Activated CD8-positive, alpha-beta memory T cell treated with anti-CD3 and anti-CD28 coated beads, Interleukin-2, amount 50 U/mL, for 4 hours (primary cell): Measurements from ENCODE around the gene NFASC.

Experiments used
- DNase-seq: peaks from one replicate; pipeline ENCODE4 v3.0.0-alpha.2; 2020

NFASC gene

DNA sequence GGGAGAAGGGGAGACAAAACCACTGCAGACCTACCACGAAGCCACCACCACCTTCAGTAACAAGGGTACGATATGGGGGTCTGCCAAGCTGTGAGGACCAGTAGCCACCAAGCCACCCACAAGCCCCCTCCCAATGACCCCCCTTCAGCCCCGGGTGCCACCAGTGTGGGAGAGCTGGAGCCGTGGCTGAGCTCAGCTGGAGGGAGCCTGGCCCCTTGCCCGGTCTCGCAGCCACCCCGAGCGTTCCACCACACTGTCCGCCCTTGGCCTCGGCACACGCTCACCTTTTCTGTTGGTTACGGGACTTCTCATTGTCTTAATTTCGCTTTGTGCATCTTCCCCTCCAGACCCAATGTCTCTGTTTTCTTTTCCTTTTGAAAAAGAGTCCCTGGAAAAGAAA lies 145.9 kb downstream of the NFASC start:
- DNase-seq: no peak

DNA sequence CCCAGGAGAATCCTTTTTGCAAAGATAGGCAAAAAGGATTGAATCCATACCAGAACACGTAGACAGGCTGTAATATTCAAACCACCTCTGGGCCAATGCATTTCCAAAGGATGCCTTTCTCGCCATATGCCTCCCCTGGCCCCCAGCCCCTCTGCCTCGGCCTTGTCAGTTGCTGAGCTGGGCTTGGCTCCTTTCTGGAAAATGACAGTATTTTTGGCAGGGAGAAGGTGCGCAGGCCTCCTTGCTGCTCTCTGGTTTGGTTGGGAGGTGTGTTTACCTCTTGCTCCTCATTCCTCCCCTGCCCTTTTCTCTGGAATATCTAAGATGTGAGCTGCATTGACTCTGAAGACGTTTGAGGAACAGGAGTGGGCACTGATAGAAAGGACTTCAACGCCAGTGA lies 146.3 kb downstream of the NFASC start:
- DNase-seq: no peak

DNA sequence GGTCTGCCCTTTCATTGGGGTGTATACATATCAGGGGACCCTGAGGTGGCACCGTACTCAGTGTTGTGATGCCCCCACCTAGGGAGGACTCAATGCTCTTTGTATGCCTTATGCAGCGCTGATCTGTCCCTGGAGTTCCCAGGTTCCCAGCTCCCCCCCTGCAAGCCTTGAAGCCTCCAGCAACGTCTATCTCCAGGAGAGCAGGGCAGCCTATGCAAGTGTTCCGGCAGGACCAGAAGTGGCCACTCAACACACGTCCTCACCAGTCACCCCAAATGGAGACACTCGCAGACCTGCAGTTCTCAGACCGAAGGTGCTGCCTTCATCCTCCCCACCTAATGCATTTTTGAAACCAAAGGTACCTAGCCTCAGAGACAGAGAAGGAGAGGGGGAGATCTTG lies 147.1 kb downstream of the NFASC start:
- no peak for DNase-seq

DNA sequence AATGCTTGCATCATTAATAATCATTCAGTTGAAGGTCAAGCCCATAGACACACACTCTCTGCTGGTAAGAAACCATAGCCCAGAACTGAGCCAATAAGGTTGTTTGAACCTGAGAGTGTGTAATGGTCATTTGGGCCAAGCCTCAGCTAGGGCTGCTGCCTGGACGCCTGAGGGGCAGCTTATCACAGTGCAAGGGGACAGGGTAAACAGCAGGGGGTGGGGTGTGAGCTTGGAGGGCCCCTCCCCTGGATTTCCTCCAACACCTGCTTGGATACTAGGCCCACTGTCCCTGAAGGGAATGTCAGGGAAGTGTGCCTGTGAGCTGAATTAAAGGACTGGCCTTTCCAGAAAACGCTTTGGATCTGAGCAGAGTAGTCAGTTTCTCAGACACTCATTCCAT lies 147.7 kb downstream of the NFASC start:
- no peak for DNase-seq

DNA sequence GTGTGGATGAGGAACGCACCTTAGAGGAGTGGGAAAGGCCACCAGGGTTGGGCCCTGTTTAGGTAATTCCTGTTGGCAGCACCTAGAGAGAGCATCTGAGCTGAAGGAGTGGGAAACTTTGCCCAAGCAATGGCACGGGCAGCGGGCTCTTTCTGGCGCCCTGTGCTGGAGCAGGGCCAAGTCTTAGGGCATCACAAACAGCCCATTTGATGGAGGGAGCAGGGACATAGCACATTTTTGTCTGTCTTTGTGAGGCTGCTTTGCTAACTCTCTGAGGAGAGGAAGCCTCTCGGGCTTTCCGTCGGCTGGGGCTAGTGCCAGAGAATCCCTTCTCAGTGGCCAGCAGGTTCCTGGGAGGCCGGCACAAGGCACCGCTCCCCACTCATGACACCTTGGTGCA lies 149.8 kb downstream of the NFASC start:
- DNase-seq: no peak

DNA sequence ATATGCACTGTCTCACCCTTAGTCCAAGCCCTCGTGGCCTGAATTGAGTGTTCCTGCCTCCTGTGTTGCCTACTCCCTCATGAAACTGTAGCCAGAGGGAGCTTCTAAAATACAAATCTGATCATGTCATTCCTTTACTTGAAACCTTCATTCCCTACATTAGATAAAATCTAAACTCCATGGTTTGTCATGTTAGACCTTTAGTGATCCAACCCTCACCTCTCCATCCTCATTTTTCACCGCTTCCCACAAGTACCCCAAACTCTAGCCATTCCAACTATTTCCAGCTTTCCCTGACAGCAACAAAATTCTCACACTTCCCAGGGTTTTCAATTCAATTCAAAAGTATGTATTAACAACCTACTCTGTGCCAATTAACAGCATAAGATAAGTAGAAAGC lies 154.0 kb downstream of the NFASC start:
- DNase-seq: no peak

DNA sequence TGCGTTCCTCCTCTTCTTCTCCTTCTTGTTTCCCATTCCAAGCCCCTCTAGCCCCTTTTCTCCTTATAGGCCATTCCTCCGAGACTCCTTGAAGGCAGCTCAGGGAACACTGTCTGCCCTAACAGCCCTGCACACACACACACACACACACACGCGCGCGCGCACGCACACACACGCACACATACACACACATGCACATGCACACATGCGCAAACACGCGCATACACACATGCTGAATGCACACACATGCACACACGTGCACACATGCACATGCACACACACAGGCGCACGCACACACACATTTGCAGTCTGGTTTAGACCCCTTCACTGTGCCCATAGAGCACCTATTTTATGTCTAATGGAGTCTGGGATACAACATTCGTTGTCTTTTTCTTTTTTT lies 154.6 kb downstream of the NFASC start:
- DNase-seq: no peak

DNA sequence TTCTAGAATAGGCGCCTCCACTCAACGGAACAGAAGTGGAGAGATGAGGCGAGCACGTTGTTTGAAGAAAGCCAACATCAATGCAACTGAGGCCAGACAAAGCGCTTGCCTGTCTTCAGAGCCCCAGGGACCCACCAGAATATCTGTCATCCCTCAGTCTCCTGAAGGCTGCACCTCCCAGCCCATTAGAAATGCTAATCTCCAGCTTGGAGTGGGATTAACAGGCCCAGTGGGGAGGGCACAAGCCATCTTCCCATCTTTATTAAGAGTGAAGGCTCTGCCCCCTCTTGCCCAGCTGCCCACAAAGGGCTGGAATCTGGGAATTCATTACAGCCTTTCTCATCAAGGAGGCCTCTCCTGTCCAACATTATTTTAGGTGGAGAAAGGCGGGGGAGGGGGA lies 155.5 kb downstream of the NFASC start:
- no peak for DNase-seq

DNA sequence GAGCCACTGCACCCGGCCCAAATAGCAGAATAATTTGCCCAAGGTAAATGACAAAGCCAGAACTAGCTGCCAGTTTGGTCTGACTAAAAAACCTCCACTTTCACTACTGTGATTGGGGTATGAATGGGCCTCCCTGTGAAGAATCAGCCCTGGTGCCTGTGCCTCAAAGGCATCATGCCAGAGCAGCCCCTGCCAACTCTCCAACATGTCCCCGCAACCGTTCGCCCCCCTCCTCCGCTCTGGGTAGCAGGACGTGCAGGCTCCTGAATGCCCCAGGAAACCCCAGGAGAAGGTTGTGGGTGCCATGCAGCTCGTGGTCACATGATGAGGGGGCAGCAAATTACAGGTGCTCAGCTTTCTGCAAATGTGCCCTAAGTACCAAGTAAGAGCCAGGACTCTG lies 157.7 kb downstream of the NFASC start:
- DNase-seq: no peak

DNA sequence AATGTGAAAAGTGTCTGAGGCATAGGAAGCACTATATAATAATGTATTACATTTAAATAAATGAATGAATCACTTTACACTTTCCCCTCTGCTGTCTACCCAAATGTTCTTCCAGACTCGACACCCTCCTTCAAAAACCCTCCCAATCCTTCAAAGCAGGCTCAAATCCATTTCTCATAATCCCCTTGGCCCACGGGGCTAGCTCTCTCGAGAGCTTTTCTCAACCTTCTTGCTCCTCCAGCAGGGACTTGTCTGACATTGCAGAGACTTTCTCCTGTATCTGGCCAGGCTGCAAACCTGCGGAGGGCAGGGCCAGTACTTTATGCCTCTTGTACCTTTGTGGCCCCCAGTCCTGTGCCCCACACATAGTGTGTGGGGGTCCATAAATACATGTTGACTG lies 158.3 kb downstream of the NFASC start:
- DNase-seq: no peak

DNA sequence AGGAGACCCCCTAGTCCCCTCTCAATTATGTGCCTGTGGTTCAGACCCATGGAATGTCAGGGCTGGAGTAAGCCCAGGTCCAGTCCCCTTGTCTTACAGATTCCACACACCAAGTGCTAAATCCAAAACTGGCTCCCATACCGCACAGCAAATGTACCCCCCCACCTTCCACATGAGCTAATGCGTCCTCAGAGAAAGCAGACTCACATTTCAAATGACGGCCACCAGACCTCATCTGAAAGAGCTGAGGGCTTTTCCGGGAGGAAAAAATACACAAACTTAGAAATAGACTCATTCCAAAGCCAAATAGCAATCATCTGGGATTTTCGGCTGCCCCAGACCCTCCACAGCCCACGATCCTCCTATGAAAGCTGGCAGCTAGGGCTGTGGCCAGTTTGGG lies 159.6 kb downstream of the NFASC start:
- no peak for DNase-seq

DNA sequence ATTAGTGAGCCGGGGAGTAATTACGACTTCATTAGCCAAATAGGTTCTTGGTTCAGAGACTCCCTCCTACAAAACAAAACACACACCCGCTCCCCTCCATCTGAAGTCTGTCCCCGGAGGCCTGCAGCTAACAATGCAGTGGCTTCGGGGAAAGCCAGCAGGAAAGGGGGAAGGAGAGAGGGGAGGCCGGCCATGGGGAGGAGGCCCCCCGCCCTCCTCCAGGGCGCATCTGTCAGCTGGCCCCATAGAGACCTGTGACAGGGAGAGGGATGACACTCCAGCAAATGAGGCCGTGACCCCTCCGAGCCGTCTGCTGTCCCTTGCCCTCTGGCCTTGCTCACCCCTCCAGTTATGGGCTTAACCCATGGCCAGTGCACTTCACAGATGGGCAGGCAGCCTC lies 160.2 kb downstream of the NFASC start:
- DNase-seq: no peak

DNA sequence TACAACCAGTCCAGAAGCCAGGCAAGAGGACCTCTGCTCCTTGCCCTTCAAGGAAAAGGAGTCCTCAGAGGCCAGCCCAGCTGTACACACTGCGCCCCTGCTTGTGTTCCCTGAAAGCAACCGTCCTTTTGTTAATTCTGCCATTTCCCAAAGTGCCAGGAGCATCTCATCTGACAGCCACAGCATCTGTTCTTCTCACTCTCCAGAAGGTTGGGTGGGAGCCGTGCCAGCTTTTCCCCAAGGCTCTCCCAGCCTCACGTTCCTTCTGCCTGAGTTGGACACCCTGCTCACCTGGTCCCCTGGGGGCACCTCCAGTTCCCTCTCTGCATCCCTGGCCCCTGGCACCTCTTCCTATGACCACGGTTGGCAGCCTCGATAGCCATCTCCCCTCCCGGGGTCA lies 161.8 kb downstream of the NFASC start:
- DNase-seq: no peak

DNA sequence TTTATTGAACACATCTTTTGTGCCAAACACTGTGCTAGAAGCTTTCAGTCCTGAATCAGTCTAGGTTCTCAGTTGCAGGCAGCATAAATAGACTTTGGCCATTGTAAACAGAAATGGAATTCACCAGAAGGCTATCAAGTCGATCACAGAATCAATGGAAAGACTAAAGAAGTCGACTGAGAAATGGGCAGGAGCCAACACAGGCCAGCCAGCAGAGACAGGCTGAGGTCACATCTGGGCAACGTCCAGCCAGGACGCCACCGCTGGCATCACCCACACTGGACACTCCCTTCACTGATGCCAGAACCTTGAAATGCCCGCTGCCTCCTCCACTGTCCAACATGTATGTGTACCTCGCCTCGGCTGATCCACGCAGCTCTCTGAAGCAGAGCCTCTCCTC lies 166.9 kb downstream of the NFASC start:
- DNase-seq: no peak

DNA sequence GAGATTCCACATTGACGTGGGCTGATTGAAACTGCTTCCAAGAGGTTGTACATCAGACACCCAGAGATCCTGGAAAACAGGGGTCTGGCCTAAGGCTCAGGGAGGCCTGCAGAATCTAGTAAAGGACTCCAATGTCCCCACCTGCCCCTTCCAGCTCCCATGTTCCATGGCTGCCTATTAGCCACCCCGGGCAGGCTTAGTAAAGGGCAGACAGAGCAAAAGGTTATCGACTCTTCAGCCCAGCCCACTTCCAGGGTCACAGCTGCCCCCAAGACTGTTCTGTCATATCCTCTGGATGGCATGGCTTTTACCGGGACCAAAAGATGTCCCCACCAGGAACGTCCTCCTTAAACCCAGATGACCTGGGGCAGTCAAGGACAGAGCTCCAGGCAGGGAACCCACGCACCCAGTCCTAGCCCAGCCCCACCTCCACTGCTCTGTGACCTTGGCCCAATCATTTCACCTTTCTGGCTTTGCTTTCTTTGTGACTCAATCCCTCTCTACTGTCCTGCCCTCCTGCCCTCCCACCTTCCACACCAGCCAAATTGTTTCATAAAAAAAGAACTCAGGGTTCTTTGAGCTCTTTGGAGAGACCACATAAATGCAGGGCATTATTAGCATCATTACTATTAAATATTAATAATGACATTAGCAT lies 167.6 kb downstream of the NFASC start:
- DNase-seq: no peak

DNA sequence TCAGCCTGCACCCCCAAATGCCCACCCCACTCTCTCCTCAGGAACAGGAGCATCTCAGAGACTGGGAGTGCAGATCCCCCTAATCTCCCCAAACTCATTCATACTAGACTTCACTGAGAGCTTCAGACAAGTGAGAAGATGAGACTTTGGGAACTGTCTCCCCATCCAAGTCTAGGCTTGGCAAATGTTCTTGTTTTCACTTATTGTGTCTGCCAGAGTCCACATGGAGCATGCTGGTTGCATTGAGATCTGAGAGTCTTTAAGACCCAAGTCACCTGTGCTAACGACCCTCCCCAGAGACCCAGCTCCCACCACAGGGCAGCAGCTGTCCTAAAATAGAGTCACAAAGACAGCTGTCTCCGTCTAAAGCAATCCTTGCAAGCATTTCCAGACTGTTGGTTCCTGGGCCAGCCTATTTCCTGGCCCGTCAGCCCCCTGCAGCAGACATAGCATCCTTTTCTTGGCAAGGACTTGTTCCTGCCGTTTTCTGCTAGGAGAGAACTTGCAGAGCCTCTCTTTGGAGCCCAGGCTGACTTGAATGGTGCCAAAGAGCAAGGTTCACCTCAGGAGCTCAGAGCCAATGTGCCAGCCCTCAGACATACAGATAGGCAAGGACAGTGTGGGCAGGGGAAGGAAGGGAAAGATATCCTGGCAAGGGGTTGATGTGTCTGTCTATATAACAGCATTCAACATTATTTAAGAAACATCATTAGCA lies 170.5 kb downstream of the NFASC start:
- DNase-seq: no peak

DNA sequence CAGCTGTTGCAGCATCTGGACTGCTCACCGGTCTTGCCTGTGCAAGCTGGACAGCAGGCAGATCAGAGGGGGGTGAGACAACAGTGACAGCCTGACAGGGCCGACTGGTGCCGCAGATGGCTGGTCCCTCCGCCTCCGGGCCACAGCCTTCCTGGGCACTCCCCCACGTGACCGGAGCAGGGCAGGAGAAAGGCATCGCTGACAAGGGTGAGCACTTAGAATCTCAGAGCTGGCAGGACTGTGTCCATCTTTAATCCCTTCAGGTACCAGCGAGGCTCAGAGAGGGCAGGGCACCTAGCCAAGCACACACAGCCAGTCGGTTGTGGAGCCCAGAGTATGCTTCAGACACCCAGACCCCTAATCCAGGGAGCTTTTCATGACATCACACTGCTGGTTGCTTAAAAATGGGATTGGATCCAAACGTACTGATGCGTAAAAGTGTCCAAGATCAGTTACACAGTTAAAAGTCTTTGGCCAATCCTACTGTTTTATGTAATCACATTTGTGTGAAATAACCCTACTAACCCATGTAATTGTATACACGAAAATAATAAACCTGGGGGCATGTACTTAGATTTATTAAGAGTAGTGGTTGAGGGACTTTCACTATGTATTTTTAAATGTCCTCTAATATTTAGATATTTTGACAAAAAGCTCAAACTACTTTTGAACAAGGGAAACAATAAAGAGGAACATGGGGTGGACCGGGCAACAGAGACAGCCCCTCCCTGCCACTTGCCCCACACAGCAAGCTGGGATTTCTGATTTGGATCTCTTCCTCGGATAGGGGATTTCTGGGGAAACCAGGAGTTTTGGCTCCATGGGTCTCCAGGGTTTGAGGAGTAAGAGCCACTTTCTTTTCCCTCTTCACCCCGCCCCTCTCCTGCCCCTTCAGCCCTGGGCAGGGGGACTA lies 171.6 kb downstream of the NFASC start:
- no peak for DNase-seq

DNA sequence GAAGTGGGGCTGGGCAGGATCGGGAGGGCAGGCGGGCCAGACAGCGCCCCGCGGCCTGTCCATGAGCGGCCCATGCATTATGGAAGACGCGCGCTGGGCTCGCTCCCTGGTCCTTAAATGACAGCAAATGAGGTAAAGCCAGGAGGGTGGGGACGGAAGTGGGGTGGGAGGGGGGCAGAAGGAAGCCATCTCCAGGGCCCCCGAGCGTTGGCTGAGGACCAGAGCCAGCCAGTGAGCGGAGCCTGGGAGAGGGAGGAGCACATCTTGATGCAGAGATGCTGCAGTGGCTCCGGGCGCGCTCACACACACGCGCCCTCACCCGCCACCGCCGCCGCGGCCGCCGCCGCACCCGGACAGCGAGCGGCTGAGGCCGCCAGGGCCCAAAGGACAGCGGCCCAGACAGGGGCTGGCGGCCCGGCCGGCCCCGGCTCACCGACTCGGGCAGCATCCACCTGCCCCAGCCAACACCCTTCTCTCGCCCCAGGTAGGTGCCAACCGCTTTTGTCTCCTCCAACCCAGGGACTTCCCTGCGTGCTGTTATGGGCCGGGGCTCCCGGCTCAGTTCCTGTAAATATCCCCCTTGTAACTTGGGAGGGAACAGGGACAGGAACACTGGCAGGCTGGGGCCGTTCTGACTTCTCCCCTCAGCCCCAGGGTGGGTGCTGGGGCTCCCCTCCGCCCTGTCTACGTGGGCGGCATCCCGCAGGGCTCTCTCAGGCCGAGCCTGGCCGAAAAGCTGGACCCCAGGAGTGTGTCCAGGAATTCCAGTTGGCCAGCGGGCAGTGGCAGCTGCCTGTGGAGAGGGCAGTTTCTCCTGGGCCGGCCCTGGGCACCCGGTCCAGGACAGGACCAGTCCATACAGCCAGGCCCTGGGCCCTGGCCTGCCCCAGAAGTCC lies 172.5 kb downstream of the NFASC start, which contains the start of gene CNTN2:
CNTN2 (plus strand) TSS at position 302 of the 896 bp plus-strand sequence. CDS start 9,974 bp downstream, outside the sequence.
- no peak for DNase-seq

DNA sequence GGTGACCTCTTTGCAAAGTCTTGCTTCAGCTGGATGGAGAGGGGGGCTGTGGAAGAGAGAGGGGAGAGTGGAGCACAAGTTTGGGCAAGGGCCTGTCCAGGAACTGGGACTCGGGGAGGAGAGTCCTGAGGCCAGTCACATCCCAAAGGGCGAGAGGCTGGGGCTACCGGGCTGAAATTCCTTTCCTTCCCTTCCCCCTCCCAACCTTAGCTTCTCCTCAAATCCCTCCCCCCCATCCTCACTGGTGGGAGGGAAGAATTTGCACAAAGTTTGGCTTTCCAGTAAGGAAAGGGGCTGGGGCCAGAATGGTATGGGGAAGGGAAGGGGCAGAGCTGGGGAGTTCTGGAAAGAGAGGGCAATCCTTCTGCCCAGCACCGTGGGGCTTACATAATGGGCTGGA lies 173.2 kb downstream of the NFASC start:
- no peak for DNase-seq

DNA sequence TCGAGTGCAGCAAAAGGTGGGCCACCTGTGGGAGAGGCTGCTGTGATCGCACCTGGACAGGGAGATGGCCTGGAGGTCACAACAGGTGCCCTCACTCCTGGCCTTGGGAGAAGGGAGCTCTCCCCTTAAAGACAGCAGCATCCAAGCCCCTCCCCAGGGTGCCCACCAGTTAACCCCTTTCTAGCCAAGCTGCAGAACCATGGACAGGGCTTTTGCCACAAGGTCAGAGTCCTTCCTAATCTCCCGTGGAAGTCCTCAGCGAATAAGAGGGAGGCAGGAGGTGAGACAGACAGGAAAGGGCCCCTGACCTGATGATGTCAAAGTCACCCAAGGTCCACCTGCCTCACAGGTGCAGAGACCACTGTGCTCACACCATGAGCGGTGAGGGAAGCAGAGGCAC lies 174.1 kb downstream of the NFASC start:
- no peak for DNase-seq

DNA sequence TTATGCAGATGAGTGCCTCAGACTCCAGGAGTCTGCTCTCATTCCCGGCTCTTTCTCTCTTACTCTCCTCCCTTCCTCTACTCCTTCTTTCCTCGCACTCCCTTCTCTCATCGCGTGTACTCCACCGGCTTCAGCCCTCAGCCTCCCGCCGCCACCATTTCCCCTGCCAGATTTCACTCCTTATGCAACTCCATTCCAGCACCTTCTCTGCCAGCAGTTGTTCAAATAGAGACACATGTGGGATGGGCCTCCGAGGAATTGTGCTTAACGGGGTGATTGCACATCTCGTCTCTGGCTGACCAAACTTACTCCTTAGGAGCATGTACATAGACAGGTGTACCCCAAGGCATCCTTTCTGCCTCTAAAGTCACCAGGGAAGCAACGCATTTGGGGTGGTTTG lies 174.5 kb downstream of the NFASC start:
- no peak for DNase-seq

DNA sequence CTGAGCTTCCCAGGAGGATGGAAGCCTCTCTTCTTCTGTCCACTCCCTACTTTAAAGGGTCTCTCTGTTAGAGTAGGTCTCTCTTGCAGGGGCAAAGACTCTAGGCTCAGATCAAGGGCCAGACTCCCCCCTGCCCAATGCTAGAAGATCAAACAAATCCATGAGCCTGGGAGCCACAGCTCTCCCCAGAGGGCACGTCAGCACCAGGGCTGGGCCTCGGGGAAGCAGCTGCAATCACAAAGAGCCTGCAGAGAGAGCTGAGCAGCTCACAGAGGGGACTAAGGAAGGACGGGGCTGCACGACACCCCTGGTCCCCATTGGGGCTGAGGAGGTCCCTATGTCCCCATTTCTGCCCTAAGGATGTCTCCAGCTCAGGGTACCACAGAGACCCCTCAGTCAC lies 176.2 kb downstream of the NFASC start:
- no peak for DNase-seq

DNA sequence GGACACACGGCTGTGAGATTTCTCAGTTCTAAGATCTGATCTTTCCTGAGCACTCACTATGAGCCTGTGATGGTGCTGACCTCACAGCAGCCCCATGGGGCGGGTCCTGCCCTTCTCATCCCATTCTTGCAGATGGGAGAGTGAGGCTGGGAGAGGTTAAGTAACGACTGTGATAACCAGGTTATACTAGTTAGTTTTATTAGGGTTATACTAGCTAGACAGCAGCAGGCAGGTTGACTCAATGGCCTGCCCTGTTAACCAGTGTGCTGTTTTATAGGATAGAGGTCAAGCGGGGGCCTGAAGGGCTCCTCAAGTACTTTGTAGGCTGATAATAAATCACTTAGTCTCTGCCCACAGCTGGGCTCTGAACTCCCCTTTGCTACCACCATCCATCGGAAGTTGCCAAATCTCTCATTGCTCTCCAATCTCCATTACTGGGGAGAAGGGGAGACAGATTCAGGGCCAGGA lies 177.1 kb downstream of the NFASC start:
- no peak for DNase-seq
